Activated B cell treated with CpG ODN at 0.5 μM for 24 hours (primary cell): ENCODE measurements around the gene SLC35E3. TPM values are rescaled to one million over a fixed set of nuclear protein-coding genes. Genes with fewer than 3 reads are reported as not detected.

Experiments used
- ATAC-seq: fragments of 200-7000 bp; cut with Tn5 transposase; one replicate; pipeline ENCODE4 v1.10.0; 2021; ENCODE audit warnings: low read depth, mild to moderate bottlenecking, moderate library complexity
- CTCF ChIA-PET: fragments of 350-600 bp; sonication (Branson Sonifier 250); formaldehyde crosslinking; loops from one replicate; lab custom pipeline; 2021; ENCODE audit warnings: antibody characterized with exemption; lab: Charles Lee
- POLR2A ChIA-PET: fragments of 350-600 bp; sonication (Branson Sonifier 250); formaldehyde crosslinking; loops from one replicate; lab custom pipeline; 2021; ENCODE audit warnings: antibody characterized with exemption; lab: Charles Lee
- DNase-seq: peaks from one replicate; pipeline ENCODE4 v3.0.0; 2022
- H3K27ac Mint-ChIP-seq: one replicate; pipeline ENCODE4 v1.8.0; 2020; ENCODE audit warnings: mixed read lengths
- H3K27me3 Mint-ChIP-seq: one replicate; pipeline ENCODE4 v1.8.0; 2021; ENCODE audit warnings: mixed read lengths
- H3K36me3 Mint-ChIP-seq: one replicate; pipeline ENCODE4 v1.8.0; 2021; ENCODE audit warnings: low read depth, mixed read lengths
- H3K4me1 Mint-ChIP-seq: one replicate; pipeline ENCODE4 v1.8.0; 2021; ENCODE audit warnings: mixed read lengths
- H3K4me3 Mint-ChIP-seq: one replicate; pipeline ENCODE4 v1.8.0; 2020; ENCODE audit warnings: mild to moderate bottlenecking, mixed read lengths
- H3K9me3 Mint-ChIP-seq: one replicate; pipeline ENCODE4 v1.8.0; 2020; ENCODE audit warnings: mixed read lengths
- CTCF ChIP-seq: fragments of 200-600 bp; IDR thresholded peaks from one replicate; pipeline ENCODE4 v1.8.0; 2022; ENCODE audit warnings: antibody characterized with exemption, mild to moderate bottlenecking
- intact Hi-C: fragments of 100-400 bp; cut with micrococcal nuclease; formaldehyde crosslinking; loops from one replicate; pipeline ENCODE4 v1.15.1; 2024
- total RNA-seq: library from RNA; stranded (reverse); gene quantifications from 2 replicates; pipeline ENCODE4 v1.2.3, GENCODE V29; 2022

SLC35E3 gene
- total RNA-seq, 1 donor from 2014 or later, result 9.5 TPM

GRCh38 chr12:68793436-68793835 lies 47.5 kb downstream of the SLC35E3 start:
- Mint-ChIP-seq H3K27ac (no peak overlapping the region), H3K4me3 (no peak overlapping the region), H3K4me1 (peaks cover 6% of the 10 kb centered on the region), H3K27me3 (no peaks in the 10 kb centered on the region), H3K36me3 (no peaks in the 10 kb centered on the region), H3K9me3 (no peaks in the 10 kb centered on the region)
- DNase-seq (no peak), ATAC-seq (no peak)
- TF ChIP-seq CTCF, result no peak
- ChIA-PET POLR2A (interaction anchor here (1.9 kb wide), 1 partner anchor 15 kb away, joined by 6 read pairs; the partner anchor contains the start of gene MDM2), CTCF (no interaction called here)
- intact Hi-C loops, result no loop called here

- no peak for ATAC-seq
- POLR2A ChIA-PET, result interaction anchor here (1.9 kb wide), 1 partner anchor 14 kb away, joined by 6 read pairs; the partner anchor contains the start of gene MDM2
- no peaks in the 10 kb centered on the region for H3K9me3 Mint-ChIP-seq
Observed at GRCh38 chr12:68793975-68794652, 48.1 kb downstream of the SLC35E3 start.

GRCh38 chr12:68794653-68795251 lies 48.8 kb downstream of the SLC35E3 start:
- H3K36me3 Mint-ChIP-seq, result no peaks in the 10 kb centered on the region
- H3K4me3 Mint-ChIP-seq, result no peak overlapping the region
- intact Hi-C loops, result no loop called here
- CTCF ChIA-PET, result no interaction called here
- no peak for TF ChIP-seq CTCF
- no peak for ATAC-seq
- POLR2A ChIA-PET, result no interaction called here
- H3K27me3 Mint-ChIP-seq, result no peaks in the 10 kb centered on the region
- H3K4me1 Mint-ChIP-seq, result peaks cover 3% of the 10 kb centered on the region
- no peak for DNase-seq
- no peak overlapping the region for H3K27ac Mint-ChIP-seq
- no peaks in the 10 kb centered on the region for H3K9me3 Mint-ChIP-seq

More at GRCh38 chr12:68793975-68794652, 48.1 kb downstream of the SLC35E3 start:
- DNase-seq, result no peak
- H3K27ac Mint-ChIP-seq, result no peak overlapping the region
- no peak overlapping the region for H3K4me3 Mint-ChIP-seq
- peaks cover 5% of the 10 kb centered on the region for H3K4me1 Mint-ChIP-seq
- no peak for TF ChIP-seq CTCF
- intact Hi-C loops, result no loop called here
- CTCF ChIA-PET, result interaction anchor here (0.5 kb wide), 1 partner anchor 13 kb away, joined by 3 read pairs; no protein-coding TSS in a partner anchor
- H3K36me3 Mint-ChIP-seq, result no peaks in the 10 kb centered on the region
- no peaks in the 10 kb centered on the region for H3K27me3 Mint-ChIP-seq

- DNase-seq (no peak), ATAC-seq (no peak)
- no peak for TF ChIP-seq CTCF
- POLR2A ChIA-PET, result interaction anchor here (0.7 kb wide), 1 partner anchor 9 kb away, joined by 5 read pairs; no protein-coding TSS in a partner anchor
- Mint-ChIP-seq H3K36me3 (no peaks in the 10 kb centered on the region), H3K4me1 (no peaks in the 10 kb centered on the region), H3K4me3 (no peak overlapping the region), H3K27ac (no peak overlapping the region), H3K9me3 (no peaks in the 10 kb centered on the region), H3K27me3 (no peaks in the 10 kb centered on the region)
- intact Hi-C loops, result no loop called here
- CTCF ChIA-PET, result interaction anchor here (0.9 kb wide), 1 partner anchor 12 kb away, joined by 4 read pairs; the partner anchor contains the start of gene MDM2
Observed at GRCh38 chr12:68796399-68796798, 50.4 kb downstream of the SLC35E3 start.

GRCh38 chr12:68798882-68799234 lies 52.9 kb downstream of the SLC35E3 start:
- Mint-ChIP-seq H3K27me3 (no peaks in the 10 kb centered on the region), H3K27ac (no peak overlapping the region), H3K4me3 (no peak overlapping the region), H3K36me3 (no peaks in the 10 kb centered on the region), H3K4me1 (no peaks in the 10 kb centered on the region), H3K9me3 (no peaks in the 10 kb centered on the region)
- POLR2A ChIA-PET, result no interaction called here
- CTCF ChIA-PET, result no interaction called here
- intact Hi-C loops, result no loop called here
- DNase-seq (no peak), ATAC-seq (no peak)
- no peak for TF ChIP-seq CTCF
